Neural crest cell (in vitro differentiated cells): ENCODE measurements around the gene SPRYD3. TPM values are rescaled to one million over a fixed set of nuclear protein-coding genes. Genes with fewer than 3 reads are reported as not detected.

ENCODE experiments used
- DNase-seq: peaks from one replicate; pipeline ENCODE4 v3.0.0; 2021; ENCODE audit warnings: low read depth, mixed read lengths, low spot score
- H3K27ac Mint-ChIP-seq: one replicate; pipeline ENCODE4 v1.8.0; 2021; ENCODE audit warnings: mild to moderate bottlenecking, mixed read lengths; ENCODE audit not compliant: unreplicated experiment
- H3K27me3 Mint-ChIP-seq: 2 replicates; pipeline ENCODE4 v1.8.0; 2021; ENCODE audit warnings: low read depth, mild to moderate bottlenecking, mixed read lengths
- H3K36me3 Mint-ChIP-seq: 2 replicates; pipeline ENCODE4 v1.8.0; 2021; ENCODE audit warnings: low read depth, mild to moderate bottlenecking, mixed read lengths
- H3K4me1 Mint-ChIP-seq: 2 replicates; pipeline ENCODE4 v1.8.0; 2021; ENCODE audit warnings: mixed read lengths
- H3K4me3 Mint-ChIP-seq: one replicate; pipeline ENCODE4 v1.8.0; 2021; ENCODE audit warnings: mild to moderate bottlenecking, mixed read lengths
- H3K9me3 Mint-ChIP-seq: 2 replicates; pipeline ENCODE4 v1.8.0; 2021; ENCODE audit warnings: mixed read lengths
- total RNA-seq: library from RNA; stranded (reverse); gene quantifications from 2 replicates; pipeline ENCODE4 v1.2.1, GENCODE V29; 2021
- TF ChIP-seq, protein P1 (sequence below): fragments of 200-600 bp; sonication (generic); conservative IDR thresholded peaks from 2 replicates; pipeline ENCODE4 v1.5.0; 2021; ENCODE audit warnings: antibody characterized with exemption, mild to moderate bottlenecking

SPRYD3 gene
- total RNA-seq, 1 donor from 2014 or later: 11.2 TPM

GRCh38 chr12:53103860-53104305 lies 24.7 kb upstream of the SPRYD3 start:
- no peaks in the 10 kb centered on the region for H3K36me3 Mint-ChIP-seq
- peaks cover 26% of the 10 kb centered on the region for H3K4me1 Mint-ChIP-seq
- H3K4me3 Mint-ChIP-seq: no peak overlapping the region
- no peak overlapping the region for H3K27ac Mint-ChIP-seq
- TF ChIP-seq, protein P1, sequence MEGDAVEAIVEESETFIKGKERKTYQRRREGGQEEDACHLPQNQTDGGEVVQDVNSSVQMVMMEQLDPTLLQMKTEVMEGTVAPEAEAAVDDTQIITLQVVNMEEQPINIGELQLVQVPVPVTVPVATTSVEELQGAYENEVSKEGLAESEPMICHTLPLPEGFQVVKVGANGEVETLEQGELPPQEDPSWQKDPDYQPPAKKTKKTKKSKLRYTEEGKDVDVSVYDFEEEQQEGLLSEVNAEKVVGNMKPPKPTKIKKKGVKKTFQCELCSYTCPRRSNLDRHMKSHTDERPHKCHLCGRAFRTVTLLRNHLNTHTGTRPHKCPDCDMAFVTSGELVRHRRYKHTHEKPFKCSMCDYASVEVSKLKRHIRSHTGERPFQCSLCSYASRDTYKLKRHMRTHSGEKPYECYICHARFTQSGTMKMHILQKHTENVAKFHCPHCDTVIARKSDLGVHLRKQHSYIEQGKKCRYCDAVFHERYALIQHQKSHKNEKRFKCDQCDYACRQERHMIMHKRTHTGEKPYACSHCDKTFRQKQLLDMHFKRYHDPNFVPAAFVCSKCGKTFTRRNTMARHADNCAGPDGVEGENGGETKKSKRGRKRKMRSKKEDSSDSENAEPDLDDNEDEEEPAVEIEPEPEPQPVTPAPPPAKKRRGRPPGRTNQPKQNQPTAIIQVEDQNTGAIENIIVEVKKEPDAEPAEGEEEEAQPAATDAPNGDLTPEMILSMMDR: no peak
- no peak for DNase-seq
- H3K27me3 Mint-ChIP-seq: peaks cover 13% of the 10 kb centered on the region
- H3K9me3 Mint-ChIP-seq: no peaks in the 10 kb centered on the region

DNA sequence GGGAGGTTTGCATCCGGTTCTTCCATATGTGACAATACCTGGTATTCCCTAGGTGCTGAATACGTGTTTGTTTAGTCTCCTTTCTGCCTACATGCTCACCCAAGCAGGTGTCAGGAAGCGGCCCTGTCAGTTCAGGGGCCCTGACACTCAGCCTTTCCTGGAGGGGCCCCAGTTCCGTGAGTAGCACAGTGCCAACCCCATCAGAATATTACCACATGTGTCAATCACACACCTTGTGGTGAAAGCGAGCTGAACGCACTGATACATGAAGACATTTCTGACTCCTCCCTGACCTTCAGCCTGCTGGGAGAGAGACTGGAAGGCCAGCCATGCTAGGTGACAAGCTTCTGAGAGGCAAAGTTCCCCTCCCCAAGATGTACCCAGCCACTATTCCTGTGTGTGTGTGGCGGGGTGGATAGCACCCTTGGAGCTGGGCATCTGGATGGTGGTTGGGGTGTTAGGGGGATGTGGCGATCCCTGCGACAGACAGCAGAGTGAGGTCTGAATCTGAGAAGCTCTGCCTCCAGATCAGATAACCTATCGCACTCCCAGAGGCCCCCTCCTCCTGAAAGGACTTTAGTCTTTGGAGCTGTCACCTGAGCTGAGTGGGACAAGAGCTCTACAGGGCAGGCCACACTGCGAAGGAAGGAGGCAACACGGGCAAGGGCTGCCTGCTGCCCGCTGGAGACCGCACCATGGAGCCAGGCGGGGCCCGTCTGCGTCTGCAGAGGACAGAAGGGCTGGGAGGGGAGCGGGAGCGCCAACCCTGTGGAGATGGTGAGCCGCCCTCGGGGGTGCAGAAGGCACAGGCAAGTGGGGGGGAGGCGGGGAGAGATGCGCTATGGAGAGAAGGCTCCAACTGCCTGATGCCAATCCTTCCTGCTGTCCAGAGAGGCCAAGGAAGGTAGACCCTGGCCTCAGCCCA lies 24.0 kb upstream of the SPRYD3 start, which contains the start of gene SOAT2:
Gene SOAT2, plus strand, starts transcription at position 604 of the 925 bp plus-strand sequence. Its CDS starts 92 bp downstream, at position 696.
- Mint-ChIP-seq H3K4me3 (no peak within 1 kb of the TSS), H3K4me1 (peaks cover 34% of the 10 kb centered on the region), H3K9me3 (no peaks in the 10 kb centered on the region), H3K27ac (no peak within 1 kb of the TSS), H3K27me3 (peaks cover 20% of the 10 kb centered on the region), H3K36me3 (no peaks in the 10 kb centered on the region)
- no peak for DNase-seq
- TF ChIP-seq, protein P1: no peak

DNA sequence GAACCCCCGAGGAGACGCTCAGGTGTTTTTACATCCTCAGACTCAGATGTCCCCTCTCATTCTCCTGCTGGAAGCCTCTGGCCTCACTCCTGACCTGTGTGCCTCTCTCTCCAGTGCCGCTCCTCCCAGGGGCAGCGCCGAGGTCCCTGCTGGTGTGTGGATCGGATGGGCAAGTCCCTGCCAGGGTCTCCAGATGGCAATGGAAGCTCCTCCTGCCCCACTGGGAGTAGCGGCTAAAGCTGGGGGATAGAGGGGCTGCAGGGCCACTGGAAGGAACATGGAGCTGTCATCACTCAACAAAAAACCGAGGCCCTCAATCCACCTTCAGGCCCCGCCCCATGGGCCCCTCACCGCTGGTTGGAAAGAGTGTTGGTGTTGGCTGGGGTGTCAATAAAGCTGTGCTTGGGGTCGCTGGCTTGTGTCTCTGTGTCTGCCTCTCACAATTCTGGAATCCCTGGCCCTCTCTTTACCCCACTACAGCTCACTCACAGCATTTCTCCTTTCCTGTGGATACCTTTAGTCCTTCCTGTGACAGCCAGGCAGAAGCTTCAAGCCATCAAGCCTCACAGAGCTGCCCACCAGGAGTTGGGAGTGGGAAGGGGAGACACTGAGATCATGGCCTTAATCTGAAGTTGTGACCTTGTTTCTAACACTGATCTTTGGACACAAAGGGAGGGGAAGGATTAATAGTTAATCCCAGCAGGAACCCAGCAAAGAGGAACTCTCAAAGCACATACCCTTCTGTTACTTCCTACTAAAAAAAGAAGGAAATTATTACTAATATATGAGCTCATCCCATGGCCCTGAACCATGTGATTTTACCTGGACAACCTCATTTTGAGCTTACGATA lies 23.0 kb upstream of the SPRYD3 start:
- no peak for DNase-seq
- Mint-ChIP-seq H3K9me3 (no peaks in the 10 kb centered on the region), H3K4me1 (peaks cover 38% of the 10 kb centered on the region), H3K27me3 (peaks cover 30% of the 10 kb centered on the region), H3K36me3 (no peaks in the 10 kb centered on the region), H3K4me3 (no peak overlapping the region), H3K27ac (no peak overlapping the region)
- TF ChIP-seq, protein P1: no peak

DNA sequence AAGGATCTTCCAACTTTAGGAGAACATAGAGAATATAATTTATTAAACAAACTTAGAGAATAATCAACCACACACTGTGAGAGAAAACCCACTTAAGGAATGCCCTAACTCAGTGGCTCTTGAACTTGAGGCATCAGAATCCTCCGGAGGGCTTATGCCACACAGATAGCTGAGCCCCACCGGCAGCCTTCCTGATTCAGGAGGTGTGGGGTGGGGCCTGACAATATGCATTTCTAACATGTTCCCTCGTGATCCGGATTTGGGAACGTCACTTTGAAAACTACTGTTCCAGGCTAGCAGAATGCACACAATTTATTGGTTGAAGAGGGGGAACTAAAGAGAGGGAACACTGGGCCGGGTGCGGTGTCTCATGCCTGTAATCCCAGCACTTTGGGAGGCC lies 22.1 kb upstream of the SPRYD3 start:
- Mint-ChIP-seq H3K27me3 (peaks cover 39% of the 10 kb centered on the region), H3K4me1 (peaks cover 43% of the 10 kb centered on the region), H3K27ac (peak overlapping the region; percentile 87), H3K36me3 (no peaks in the 10 kb centered on the region), H3K9me3 (no peaks in the 10 kb centered on the region), H3K4me3 (no peak overlapping the region)
- no peak for DNase-seq
- TF ChIP-seq, protein P1: no peak

DNA sequence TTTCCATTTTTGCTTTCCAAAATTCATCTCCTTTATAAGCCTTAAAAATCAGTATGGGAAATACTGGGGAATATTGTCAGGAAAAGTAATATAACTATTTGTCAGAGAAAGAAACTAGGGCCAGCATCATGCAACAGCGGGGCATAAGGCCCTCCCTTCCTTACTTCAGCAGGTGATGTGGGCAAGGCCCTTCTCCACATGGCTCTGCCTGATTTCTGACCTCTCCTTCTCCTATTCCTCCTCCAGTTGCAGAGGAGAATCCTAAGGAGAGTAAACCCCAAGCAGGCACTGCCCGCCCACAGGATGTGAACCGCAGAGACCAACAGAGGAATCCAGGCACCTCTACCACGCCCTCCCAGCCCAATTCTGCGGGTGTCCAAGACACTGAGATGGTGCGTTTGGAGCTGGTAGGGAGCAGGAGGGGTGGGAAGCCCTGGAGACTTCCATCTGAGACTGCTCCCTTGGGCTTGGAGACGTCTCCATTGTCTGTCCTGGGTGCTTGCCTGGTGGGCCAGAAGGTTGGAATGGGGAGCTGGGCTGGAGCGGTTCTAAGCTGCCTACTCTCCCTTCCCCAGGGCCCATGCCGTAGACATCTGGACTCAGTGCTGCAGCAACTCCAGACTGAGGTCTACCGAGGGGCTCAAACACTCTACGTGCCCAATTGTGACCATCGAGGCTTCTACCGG lies 21.4 kb upstream of the SPRYD3 start:
- Mint-ChIP-seq H3K4me3 (peak overlapping the region; percentile 64), H3K27me3 (peaks cover 44% of the 10 kb centered on the region)

More for the DNA sequence above, 21.4 kb upstream of the SPRYD3 start:
- H3K9me3 Mint-ChIP-seq: no peaks in the 10 kb centered on the region
- DNase-seq: no peak
- H3K27ac Mint-ChIP-seq: no peak overlapping the region
- TF ChIP-seq, protein P1: no peak
- peaks cover 43% of the 10 kb centered on the region for H3K4me1 Mint-ChIP-seq
- no peaks in the 10 kb centered on the region for H3K36me3 Mint-ChIP-seq
